ENCODE measurements around the gene UBE2J2.
"Not testable (repeated sequence)": the region's sequence is repeated elsewhere in the genome, so short reads cannot be mapped to it uniquely, and the experiment has no call there.

Gene UBE2J2
- 65.7 to 68.1 reads per million in 2 experiments for total RNA-seq

DNA sequence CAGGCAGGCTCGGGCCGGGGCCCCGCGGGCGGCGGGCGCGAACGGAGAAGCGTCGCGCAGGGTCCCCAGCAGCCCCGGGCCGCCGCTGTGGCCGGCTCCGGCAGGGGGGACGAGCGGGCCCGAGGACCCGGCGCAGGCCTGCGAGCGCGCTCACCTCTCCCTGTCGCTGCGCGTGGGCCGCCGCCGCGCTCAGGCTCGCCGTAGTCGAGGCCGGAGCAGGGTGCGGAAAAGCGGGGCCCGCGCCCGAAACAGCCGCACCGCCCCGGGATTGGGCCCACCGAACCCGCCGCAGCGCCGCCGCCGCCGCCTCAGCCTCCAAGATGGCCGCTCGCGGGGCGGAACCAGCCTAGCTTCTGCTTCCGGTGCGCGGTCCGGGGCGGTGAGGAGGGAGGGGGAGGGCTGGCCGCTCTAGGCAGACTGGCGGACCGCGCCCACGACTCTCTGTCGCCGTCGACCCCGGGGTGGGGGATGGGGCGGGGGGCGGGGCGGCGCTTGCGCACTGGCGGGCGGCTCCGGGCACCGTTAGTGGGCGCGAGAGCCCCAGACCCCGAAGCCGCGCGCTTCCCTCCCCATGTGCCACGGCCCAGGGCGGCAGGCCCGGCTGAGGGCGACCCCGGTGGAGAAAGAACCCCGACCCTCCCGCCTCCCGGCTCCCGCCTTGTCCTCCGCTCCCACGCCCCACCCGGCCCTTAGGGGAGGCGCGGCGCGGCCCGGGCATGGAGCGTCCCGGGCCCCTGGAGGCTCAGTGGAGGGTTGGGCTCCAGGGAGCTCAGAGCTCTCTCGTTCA, at the start of gene UBE2J2:
Gene UBE2J2 (minus strand): TSS at position 343 of the 787 bp plus-strand sequence. CDS start 5,862 bp downstream, outside the sequence.
- DNase-seq (ENCODE audit: low read depth), result peak; percentile 92

DNA sequence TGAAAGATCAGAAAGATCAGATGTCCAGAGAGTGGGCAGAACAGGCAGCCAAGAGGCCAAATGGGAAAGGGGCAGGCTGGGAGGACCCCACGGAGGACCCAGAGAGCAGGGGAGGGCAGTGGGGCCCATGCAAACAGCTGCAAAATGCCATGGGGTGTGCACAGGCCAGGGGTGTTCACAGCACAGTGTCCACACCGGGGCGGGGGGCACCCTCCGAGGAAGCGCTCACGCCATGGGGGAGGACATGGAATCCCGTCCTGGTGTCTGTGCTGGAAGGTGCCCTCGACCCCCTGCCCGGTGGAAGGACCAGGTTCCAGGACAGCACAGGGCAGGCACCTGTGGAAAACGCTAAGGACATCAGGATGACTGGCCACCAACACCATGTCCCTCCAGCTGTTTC, 49.3 kb upstream of the UBE2J2 start:
- DNase-seq (ENCODE audit: low read depth), result no peak

- DNase-seq (ENCODE audit: low read depth), result no peak
These were observed 48.8 kb upstream of the UBE2J2 start for GRCh38 chr1:1322418-1322817.

GRCh38 chr1:1321477-1321876, 47.8 kb upstream of the UBE2J2 start:
- no peak for DNase-seq (ENCODE audit: low read depth)

DNA sequence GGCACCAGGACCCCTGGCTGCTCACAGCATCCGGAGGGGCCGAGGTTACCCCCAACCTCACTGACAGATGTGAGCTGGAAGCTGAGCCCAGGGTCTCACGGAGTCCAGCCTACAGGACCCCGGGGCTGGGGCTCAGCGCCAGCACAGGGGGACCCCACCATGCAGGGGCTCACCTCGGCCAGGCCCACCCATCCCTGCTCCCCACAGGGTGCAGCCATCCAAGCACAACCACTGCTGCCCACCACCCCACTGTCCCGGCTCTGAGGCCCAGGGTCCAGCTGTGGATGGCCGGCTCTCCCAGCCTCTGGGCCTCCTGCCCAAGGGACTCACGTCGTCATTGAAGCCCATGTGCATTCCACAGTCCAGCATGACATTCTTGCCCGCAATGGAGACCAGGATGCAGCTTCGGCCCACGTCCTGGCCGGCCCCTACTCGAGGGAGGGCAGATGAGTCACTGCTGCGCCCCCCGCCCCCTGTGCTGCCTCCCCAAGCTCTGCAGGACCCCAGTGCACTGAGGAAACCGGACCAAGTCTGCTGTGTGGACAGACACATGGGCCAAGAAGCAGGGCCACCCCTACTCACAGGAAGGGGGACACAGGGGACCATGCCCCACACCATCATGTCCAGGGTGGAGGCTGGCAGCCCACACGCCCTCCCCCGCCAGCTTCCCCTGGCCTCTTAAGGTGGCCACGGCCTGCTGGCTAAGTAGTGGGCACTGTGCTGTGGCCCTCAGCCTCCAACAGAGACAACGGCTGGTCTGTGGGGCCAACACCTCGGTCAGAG, 47.2 kb upstream of the UBE2J2 start:
- DNase-seq (ENCODE audit: low read depth), result no peak

DNA sequence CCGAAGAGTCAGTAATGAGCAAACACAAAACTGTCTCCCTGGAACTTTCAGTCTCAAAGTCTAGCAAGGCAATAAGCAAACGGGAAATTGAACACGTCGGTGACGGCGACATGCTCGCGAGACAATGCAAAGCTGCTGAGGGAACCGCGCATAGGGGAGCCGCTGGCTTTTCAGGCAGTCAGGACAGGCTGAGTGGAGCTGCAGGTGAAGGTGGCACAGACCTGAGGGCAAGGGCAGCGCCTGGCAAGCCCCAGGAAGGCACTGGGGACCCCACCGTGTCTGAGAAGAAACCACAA, 45.9 kb upstream of the UBE2J2 start:
- DNase-seq (ENCODE audit: low read depth), result no peak

- no peak for DNase-seq (ENCODE audit: low read depth)
These were observed 45.4 kb upstream of the UBE2J2 start for GRCh38 chr1:1318777-1319645.

GRCh38 chr1:1318131-1318652, 44.5 kb upstream of the UBE2J2 start:
- no peak for DNase-seq (ENCODE audit: low read depth)

GRCh38 chr1:1317420-1317819, 43.8 kb upstream of the UBE2J2 start:
- no peak for DNase-seq (ENCODE audit: low read depth)

GRCh38 chr1:1316199-1316598, 42.5 kb upstream of the UBE2J2 start:
- not testable (repeated sequence) for DNase-seq (ENCODE audit: low read depth)

DNA sequence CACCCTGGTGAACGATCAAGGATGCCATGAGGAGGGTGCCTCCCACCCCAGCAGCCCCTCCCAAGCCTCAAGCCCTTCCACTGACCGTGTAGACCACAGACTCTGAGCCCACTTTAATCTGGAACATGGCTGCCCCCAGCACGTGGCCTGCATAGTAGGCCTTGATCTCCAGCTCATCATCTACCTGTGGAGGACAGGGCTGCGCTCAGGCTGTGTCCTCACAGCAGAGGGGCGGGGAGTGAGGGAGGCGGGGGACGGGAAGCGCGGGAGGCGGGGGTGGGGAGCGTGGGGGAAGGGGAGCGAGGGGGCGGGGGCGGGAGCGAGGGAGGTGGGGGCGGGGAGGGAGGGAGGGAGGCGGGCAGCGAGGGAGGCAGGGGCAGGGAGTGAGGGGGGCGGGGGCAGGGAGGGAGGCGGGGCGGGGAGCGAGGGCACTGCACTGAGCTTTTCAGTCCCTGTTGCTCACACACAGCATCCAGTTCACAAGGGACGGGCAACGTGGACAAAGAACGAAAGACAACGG, 41.8 kb upstream of the UBE2J2 start:
- no peak for DNase-seq (ENCODE audit: low read depth)

DNA sequence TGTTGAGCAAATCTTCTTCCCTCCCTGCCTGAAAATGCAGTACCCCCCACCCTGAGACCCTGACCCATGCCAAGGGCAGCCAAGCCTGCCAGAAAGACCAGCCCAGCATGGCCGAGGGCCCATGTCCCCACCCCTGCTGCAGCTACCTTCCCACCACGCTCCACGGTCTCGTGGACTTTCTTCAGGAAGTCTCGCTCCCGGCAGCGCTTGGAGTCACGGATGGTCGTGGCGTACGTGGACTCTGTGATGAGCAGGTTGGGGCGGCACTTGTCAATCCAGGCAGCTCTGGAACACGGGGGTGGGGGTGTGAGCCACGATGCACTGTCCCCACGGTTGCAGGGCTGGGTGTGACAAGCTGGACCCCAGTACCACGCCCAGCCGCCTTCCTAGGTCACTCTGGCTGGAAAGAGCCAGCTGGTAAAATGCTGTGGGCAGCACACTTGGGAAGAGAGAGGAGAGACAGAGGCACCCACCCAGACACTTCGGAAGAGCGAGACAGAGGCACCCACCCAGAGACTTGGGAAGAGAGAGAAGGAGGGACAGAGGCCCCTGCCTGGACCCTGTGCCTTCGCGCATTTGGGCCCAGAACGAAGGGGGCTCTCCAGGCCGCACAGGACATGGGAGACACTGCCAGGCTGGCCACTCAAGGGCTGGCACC, 41.2 kb upstream of the UBE2J2 start:
- DNase-seq (ENCODE audit: low read depth), result no peak

DNA sequence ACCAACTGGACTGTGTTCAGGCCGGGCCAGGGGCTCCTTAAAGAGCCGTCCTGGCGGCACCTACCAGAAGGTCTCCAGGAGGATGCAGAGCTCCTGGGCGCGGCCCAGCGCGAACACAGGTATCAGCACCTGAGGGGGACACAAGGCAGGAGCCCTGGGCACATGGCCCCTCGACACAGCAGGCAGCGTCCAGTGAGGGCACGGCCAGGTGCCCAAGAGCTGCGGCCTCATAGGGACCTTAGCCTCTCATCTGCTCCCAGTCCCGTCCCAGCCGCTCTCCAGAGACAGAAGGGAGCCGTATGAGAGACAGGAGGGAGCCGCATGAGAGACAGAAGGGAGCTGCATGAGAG, 40.6 kb upstream of the UBE2J2 start:
- DNase-seq (ENCODE audit: low read depth), result no peak

- DNase-seq (ENCODE audit: low read depth), result no peak
These were observed 40.0 kb upstream of the UBE2J2 start for GRCh38 chr1:1313500-1314236.

DNA sequence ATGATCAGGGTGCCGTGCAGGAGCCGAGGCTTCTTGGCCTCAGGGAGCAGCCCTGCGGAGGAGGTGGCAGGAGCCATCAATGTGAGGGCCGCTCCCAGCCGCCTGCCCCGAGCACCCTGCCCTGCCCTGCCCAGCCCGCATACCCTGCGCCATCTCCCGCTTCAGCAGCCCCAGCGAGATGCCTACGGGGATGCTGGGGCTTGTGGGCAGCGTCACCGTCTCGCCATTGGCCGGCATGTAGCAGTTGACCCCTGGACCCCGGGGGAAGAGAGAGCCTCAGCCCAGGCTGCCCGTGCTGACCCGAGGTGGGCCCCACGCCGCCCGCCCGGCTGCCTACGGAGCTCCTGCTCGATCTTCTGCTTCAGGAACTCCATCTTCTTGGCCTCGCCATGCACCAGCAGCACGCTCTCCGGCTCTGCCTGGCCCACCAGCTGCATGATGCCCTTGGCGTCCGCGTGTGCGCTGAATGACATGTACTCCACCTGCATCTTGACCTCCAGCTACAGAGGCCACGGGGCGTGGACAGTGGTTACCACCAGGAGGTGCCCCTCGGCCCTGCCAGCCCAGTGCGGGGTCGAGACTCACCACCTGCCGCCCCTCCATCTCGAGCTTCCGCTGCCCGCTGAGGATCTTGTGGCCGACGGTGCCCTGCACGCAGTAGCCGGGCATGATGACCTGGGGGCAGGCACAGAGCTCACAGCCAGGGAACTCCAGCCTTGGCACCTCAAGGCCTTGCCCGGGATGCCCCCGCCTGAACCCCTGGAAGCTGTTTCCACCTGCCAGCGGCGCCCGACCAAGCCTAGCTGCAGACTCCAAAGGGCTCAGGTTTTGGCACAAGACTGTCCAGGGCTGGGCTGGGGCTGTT, 39.0 kb upstream of the UBE2J2 start:
- no peak for DNase-seq (ENCODE audit: low read depth)

DNA sequence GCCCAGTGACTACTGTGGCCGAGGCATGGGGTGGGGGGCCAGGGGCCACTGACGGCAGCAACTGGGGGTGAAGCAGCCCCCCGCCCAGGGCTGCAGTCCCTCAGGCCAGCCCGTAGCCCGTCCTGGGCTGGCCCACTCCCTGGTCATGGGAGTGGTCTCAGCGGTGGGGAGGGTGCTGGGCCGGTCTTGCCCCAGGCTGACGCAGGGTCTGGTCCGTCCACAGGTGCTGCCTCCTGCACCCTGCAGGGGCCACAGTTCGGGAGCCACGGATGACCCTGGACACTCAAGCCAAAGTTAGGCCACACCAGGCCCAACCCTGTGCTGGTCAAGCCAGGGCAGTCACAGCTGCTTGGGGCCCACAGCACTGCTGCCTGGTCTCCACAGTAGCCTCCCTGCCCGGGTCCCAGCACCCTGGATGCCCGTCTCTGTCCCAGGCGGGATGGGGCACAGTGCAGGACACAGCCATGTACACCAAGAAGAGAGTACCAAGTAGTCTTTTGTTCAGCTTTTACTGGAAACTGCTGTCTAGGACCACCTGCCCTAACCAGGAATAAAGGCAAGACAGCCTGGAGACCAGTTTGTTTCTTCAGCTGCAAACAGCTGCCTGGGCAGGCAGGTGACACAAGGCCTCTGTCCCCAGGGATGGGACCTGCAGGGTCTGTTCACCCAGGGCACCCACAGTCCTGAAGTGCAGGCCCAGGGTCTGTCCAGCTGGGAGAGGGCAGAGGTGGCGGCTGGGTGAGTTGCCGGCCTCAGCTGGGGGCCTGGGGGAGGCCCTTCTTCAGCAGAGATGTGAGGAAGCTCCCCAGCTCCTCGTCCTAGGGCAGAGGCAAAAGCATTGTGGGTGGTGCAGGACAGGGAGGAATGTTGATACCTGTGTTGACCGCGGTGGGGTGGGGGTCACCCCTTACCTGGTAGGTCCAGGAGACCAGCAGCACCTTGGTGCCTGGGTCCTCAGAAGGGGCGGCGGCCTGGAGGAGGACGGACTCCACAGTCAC, 37.8 kb upstream of the UBE2J2 start:
- DNase-seq (ENCODE audit: low read depth), result no peak

GRCh38 chr1:1310476-1311053, 36.9 kb upstream of the UBE2J2 start:
- no peak for DNase-seq (ENCODE audit: low read depth)

GRCh38 chr1:1310109-1310385, 36.4 kb upstream of the UBE2J2 start:
- DNase-seq (ENCODE audit: low read depth), result no peak
